ENCODE measurements around the gene VCAM1.

GRCh38 chr1:100703716-100704115 is 15.8 kb upstream of the VCAM1 start:
- TF ChIP-seq CTCF (conservative IDR thresholded peaks at IDR 0.05; ENCODE audit: low read depth in 2 of 2) (no peak), POLR2AphosphoS5 (IDR thresholded peaks at IDR 0.05; ENCODE audit: low read depth) (no peak), REST (IDR thresholded peaks at IDR 0.05; ENCODE audit: unreplicated experiment) (no peak), CREB1 (CRISPR knock-in tag; IDR thresholded peaks at IDR 0.05; ENCODE audit: low read depth) (no peak), STAT1 (IDR thresholded peaks at IDR 0.05; ENCODE audit: unreplicated experiment) (no peak), EZH2 (IDR thresholded peaks at IDR 0.05; ENCODE audit: low read depth, unreplicated experiment) (no peak), EZH2phosphoT487 (IDR thresholded peaks at IDR 0.05; ENCODE audit: unreplicated experiment) (no peak), JUNB (IDR thresholded peaks at IDR 0.05; ENCODE audit: unreplicated experiment) (no peak)
